DMS 273 (cell line): ENCODE measurements around the gene THAP3.
"Not testable (repeated sequence)": the region's sequence is repeated elsewhere in the genome, so short reads cannot be mapped to it uniquely, and the experiment has no call there.

Source experiments
- DNase-seq: peaks from one replicate; lab custom pipeline; 2025; ENCODE audit not compliant: unreplicated experiment; lab: John Stamatoyannopoulos, UW

THAP3 gene

GRCh38 chr1:6632588-6633514 is 8.2 kb downstream of the THAP3 start:
- DNase-seq = no peak

GRCh38 chr1:6634371-6635052 is 9.8 kb downstream of the THAP3 start:
- peak; percentile 76 for DNase-seq

- no peak for DNase-seq
These were observed 10.7 kb downstream of the THAP3 start for GRCh38 chr1:6635161-6635909.

- DNase-seq = no peak
These were observed 11.5 kb downstream of the THAP3 start for GRCh38 chr1:6635910-6636760.

GRCh38 chr1:6636778-6637177 is 12.1 kb downstream of the THAP3 start:
- DNase-seq = not testable (repeated sequence)

- DNase-seq = no peak
These were observed 13.1 kb downstream of the THAP3 start for GRCh38 chr1:6637770-6638169.

GRCh38 chr1:6638226-6638625 is 13.6 kb downstream of the THAP3 start:
- peak; percentile 36 for DNase-seq

- not testable (repeated sequence) for DNase-seq
These were observed 16.2 kb downstream of the THAP3 start for GRCh38 chr1:6640867-6641266.

- no peak for DNase-seq
These were observed 20.4 kb downstream of the THAP3 start for GRCh38 chr1:6645018-6645417.

- DNase-seq = peak; percentile 69
These were observed 22.0 kb downstream of the THAP3 start for GRCh38 chr1:6646499-6647148.

- no peak for DNase-seq
These were observed 23.9 kb downstream of the THAP3 start for GRCh38 chr1:6648556-6648955.

- DNase-seq = no peak
These were observed 27.2 kb downstream of the THAP3 start for GRCh38 chr1:6651909-6652308.

- no peak for DNase-seq
These were observed 28.3 kb downstream of the THAP3 start for GRCh38 chr1:6652986-6653385.

- peak; percentile 58 for DNase-seq
These were observed 29.0 kb downstream of the THAP3 start for GRCh38 chr1:6653436-6654290.

- DNase-seq = no peak
These were observed 32.5 kb downstream of the THAP3 start for GRCh38 chr1:6657138-6657537.

GRCh38 chr1:6658359-6659060 is 33.8 kb downstream of the THAP3 start:
- DNase-seq = no peak

- DNase-seq = no peak
These were observed 35.9 kb downstream of the THAP3 start for GRCh38 chr1:6660415-6661049.

GRCh38 chr1:6662468-6662867 is 37.8 kb downstream of the THAP3 start:
- not testable (repeated sequence) for DNase-seq
